ENCODE data around the gene GORASP2. TPM values are rescaled to one million over a fixed set of nuclear protein-coding genes. Genes with fewer than 3 reads are reported as not detected.

Gene GORASP2
- total RNA-seq, 2 experiments from 2014 or later: 68.4 to 70.6 TPM

DNA sequence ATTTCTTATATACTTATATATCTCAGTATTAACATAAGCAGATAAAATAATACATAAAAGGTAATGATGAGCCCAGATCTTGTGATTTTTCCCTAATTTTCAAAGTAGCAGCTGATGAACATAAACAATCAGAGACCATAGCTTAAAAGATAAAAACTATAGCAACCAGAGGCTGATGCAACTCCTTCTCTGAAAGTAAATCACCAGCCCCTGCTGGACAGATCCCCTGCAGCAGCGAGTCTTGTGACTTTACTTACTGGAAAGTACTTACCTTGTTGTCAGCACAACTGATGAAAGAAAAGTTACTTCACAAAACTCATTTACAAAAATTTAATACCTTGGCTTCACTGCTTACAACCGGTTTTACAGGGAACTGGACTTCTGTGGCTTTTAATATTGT is 67.3 kb downstream of the GORASP2 start:
- ATAC-seq (no peak), DNase-seq (no peak)
- peaks cover 15% of the 10 kb centered on the region for H3K36me3 Mint-ChIP-seq (ENCODE audit: low read depth)
- intact Hi-C loops (cut with micrococcal nuclease): no loop called here
- H3K27me3 Mint-ChIP-seq: no peaks in the 10 kb centered on the region
- no peak overlapping the region for H3K4me3 Mint-ChIP-seq
- no peak overlapping the region for H3K27ac Mint-ChIP-seq
- ChIA-PET POLR2A (no interaction called here), CTCF (no interaction called here)
- TF ChIP-seq, protein P1, sequence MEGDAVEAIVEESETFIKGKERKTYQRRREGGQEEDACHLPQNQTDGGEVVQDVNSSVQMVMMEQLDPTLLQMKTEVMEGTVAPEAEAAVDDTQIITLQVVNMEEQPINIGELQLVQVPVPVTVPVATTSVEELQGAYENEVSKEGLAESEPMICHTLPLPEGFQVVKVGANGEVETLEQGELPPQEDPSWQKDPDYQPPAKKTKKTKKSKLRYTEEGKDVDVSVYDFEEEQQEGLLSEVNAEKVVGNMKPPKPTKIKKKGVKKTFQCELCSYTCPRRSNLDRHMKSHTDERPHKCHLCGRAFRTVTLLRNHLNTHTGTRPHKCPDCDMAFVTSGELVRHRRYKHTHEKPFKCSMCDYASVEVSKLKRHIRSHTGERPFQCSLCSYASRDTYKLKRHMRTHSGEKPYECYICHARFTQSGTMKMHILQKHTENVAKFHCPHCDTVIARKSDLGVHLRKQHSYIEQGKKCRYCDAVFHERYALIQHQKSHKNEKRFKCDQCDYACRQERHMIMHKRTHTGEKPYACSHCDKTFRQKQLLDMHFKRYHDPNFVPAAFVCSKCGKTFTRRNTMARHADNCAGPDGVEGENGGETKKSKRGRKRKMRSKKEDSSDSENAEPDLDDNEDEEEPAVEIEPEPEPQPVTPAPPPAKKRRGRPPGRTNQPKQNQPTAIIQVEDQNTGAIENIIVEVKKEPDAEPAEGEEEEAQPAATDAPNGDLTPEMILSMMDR (IDR thresholded peaks at IDR 0.05): no peak
- no peaks in the 10 kb centered on the region for H3K4me1 Mint-ChIP-seq (ENCODE audit: low read depth)
- H3K9me3 Mint-ChIP-seq: no peaks in the 10 kb centered on the region

DNA sequence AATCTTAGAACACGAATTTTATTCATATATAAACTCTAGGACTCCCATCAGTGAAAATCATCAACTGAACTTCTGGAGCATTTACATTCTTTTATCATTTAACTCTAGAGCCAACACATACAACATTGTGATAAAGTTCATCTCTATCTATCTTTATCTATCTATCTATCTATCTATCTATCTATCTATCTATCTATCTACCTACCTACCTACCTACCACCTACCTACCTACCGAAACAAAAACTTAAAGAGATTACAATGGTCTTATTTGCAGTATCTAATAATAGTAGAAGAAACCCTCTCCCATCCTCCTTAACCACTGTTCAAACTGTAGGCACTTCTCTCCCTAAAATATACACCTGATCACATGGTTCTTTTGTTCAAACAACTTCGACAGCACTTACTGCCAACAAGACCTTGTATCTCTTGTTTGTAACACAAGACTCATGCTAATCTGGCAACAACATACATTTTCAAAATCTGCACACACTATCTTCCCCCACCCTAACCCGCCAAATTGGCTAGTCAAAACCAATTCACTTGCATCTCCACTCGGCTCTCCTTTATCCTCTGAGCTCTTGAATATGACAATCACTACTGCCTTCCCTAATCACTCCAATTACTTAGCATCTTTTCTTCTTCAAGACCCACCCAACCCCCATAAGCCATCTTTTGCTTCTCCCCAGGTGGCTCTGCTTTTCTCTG is 69.0 kb downstream of the GORASP2 start:
- no peaks in the 10 kb centered on the region for H3K27me3 Mint-ChIP-seq
- H3K4me3 Mint-ChIP-seq: no peak overlapping the region
- H3K4me1 Mint-ChIP-seq (ENCODE audit: low read depth): no peaks in the 10 kb centered on the region
- DNase-seq: no peak
- POLR2A ChIA-PET: no interaction called here
- ATAC-seq: no peak
- TF ChIP-seq, protein P1 (IDR thresholded peaks at IDR 0.05): no peak
- H3K9me3 Mint-ChIP-seq: no peaks in the 10 kb centered on the region
- peaks cover 14% of the 10 kb centered on the region for H3K36me3 Mint-ChIP-seq (ENCODE audit: low read depth)
- CTCF ChIA-PET: no interaction called here
- H3K27ac Mint-ChIP-seq: no peak overlapping the region
- intact Hi-C loops (cut with micrococcal nuclease): no loop called here

DNA sequence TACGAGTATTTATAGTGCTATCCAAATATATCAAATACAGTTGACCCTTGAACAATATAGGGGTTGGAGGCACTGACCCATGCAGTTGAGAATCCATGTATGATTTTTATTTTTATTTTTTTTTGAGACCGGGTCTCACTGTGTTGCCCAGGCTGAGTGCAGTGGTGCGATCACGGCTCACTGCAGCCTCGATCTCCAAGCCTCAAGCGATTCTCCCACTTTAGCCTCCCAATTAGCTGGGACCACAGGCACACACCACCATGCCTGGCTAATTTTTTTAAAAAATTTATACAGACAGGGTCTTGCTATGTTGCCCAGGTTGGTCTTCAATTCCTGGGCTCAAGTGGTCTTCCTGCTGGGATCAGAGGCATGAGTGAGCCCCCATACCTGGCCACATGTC is 70.6 kb downstream of the GORASP2 start:
- CTCF ChIA-PET: no interaction called here
- Mint-ChIP-seq H3K4me3 (no peak overlapping the region), H3K9me3 (no peaks in the 10 kb centered on the region), H3K4me1 (ENCODE audit: low read depth) (peaks cover 4% of the 10 kb centered on the region), H3K36me3 (ENCODE audit: low read depth) (peaks cover 18% of the 10 kb centered on the region), H3K27ac (no peak overlapping the region), H3K27me3 (no peaks in the 10 kb centered on the region)
- ATAC-seq (no peak), DNase-seq (no peak)
- intact Hi-C loops (cut with micrococcal nuclease): no loop called here
- POLR2A ChIA-PET: no interaction called here
- TF ChIP-seq, protein P1 (IDR thresholded peaks at IDR 0.05): no peak

DNA sequence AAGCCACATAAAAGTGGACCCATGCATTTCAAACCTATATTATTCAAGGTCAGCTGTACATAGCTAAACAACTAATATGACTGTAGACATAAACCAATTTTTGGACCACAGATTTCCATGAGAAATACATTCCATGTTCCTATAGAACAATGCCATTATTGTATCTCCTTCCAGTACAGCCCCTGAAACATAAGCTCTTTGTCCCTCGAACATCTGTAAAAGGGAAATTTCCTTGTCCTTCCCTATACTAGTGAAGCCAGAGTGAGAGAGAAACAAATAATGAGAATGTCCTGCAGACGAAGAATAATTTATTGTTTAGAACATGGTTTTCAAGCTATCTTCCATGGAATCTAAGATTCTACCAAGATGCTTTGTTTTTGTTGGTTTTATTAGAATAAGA is 75.3 kb downstream of the GORASP2 start:
- no peak overlapping the region for H3K27ac Mint-ChIP-seq
- peaks cover 35% of the 10 kb centered on the region for H3K36me3 Mint-ChIP-seq (ENCODE audit: low read depth)
- no peak overlapping the region for H3K4me3 Mint-ChIP-seq
- H3K27me3 Mint-ChIP-seq: no peaks in the 10 kb centered on the region
- TF ChIP-seq, protein P1 (IDR thresholded peaks at IDR 0.05): no peak
- peaks cover 14% of the 10 kb centered on the region for H3K4me1 Mint-ChIP-seq (ENCODE audit: low read depth)
- ChIA-PET CTCF (interaction anchor here (0.9 to 1.8 kb wide), 2 partner anchors 27 to 82 kb away, joined by 4 to 5 read pairs; no protein-coding TSS in a partner anchor), POLR2A (no interaction called here)
- H3K9me3 Mint-ChIP-seq: no peaks in the 10 kb centered on the region
- intact Hi-C loops (cut with micrococcal nuclease): no loop called here
- ATAC-seq: no peak
- no peak for DNase-seq

DNA sequence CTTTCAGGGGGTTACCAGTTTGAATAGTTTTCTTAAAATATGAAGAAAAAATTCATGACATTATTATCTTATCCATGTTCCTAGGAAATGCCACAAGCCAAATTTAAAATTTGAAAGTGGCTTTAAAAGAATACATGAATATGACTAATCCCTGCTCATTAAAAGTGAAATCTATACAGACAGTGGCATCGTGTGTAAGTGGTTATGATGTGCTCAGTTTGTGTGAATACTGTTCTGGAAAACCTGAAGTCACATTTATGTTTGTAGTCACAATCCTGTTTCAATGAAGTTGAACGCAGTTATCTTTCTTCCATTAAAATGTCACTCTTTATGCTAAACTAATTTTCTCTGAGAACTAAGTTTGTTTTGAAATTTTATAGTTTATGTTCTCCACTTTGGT is 75.8 kb downstream of the GORASP2 start:
- intact Hi-C loops (cut with micrococcal nuclease): no loop called here
- ChIA-PET CTCF (interaction anchor here (0.9 kb wide), 1 partner anchor 28 kb away, joined by 4 read pairs; no protein-coding TSS in a partner anchor), POLR2A (no interaction called here)
- Mint-ChIP-seq H3K4me1 (ENCODE audit: low read depth) (peaks cover 14% of the 10 kb centered on the region), H3K27me3 (no peaks in the 10 kb centered on the region), H3K4me3 (no peak overlapping the region), H3K27ac (peak overlapping the region; percentile 28), H3K36me3 (ENCODE audit: low read depth) (peaks cover 35% of the 10 kb centered on the region), H3K9me3 (no peaks in the 10 kb centered on the region)
- DNase-seq: no peak
- ATAC-seq: no peak
- TF ChIP-seq, protein P1 (IDR thresholded peaks at IDR 0.05): no peak

All from activated CD8-positive, alpha-beta T cell treated with anti-CD3 and anti-CD28 coated beads for 36 hours (primary cell).